ENCODE data around the gene IKZF2. TPM values are rescaled to one million over a fixed set of nuclear protein-coding genes. Genes with fewer than 3 reads are reported as not detected.

Gene IKZF2
- total and polyA plus RNA-seq, 9 of the 15 experiments (the other 6 are each of a cell fraction or from before 2014, with no cell fraction given), result 0.04 to 0.54 (median 0.22) TPM

DNA sequence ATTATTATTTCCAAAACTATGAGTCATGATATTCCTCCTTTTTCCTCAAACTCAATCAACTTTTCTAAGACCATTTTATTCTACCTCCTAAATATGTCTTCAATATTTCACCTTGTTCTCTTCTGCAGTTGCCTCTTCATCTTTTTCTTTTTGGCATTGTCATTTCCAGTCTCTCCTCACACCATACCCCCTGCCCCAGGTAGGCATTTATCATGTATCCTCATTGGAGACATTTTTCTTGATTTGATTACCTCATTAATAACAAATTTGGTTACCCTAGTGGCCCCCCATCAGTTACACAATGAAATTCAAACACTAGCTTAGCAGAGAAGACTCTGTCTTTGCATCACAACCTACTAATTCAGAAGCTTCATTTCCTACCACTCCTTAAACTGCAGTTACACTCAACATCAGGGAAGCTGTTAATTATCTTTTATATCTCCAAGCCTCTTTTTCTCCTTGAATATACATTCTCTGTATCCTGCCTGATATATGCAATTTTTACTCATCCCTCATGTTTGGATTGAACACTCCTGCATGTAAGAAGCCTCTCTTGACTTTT lies 133.0 kb downstream of the IKZF2 start (continued):
- TF ChIP-seq SNAPC5 (CRISPR knock-in tag; IDR thresholded peaks at IDR 0.05), result no peak
- TF ChIP-seq TRIM24 (IDR thresholded peaks at IDR 0.05), result no peak
- TF ChIP-seq CC2D1A (IDR thresholded peaks at IDR 0.05), result no peak
- TF ChIP-seq GTF2F1 (IDR thresholded peaks at IDR 0.05; ENCODE audit: low read depth, low read length), result no peak
- no peak for TF ChIP-seq MTA1 (IDR thresholded peaks at IDR 0.05; ENCODE audit: borderline replicate concordance)

GRCh38 chr2:213017404-213017803 lies 134.0 kb downstream of the IKZF2 start:
- DNase-seq (ENCODE audit: extremely low read depth in 1 of 4, low spot score in 3 of 4) (no peak), FAIRE-seq (no peak), ATAC-seq (no peak)
- ChIA-PET CTCF (ENCODE audit: low intra/inter-chr PET ratio) (no interaction called here), POLR2A (no interaction called here)
- Histone ChIP-seq H3K4me2 (ENCODE audit: insufficient read depth, low read length) (no peak overlapping the region), H3K9me3 (replicated peaks; ENCODE audit: control insufficient read depth, insufficient read depth, low read depth, low read length) (no peaks in the 10 kb centered on the region), H3K79me2 (ENCODE audit: control insufficient read depth, insufficient read depth, low read length) (no peaks in the 10 kb centered on the region), H3K9ac (ENCODE audit: insufficient read depth in 1 of 2, low read depth in 2 of 2, low read length in 2 of 2) (no peak overlapping the region), H3K27ac (ENCODE audit: extremely low read depth, low read depth, low read length) (no peak overlapping the region), H3K4me3 (no peak overlapping the region), H3K4me1 (replicated peaks in 1 of 2; ENCODE audit: control insufficient read depth in 2 of 2, insufficient read depth in 2 of 2, low read length in 2 of 2) (no peaks in the 10 kb centered on the region), H2AFZ (ENCODE audit: low read depth, low read length) (no peak overlapping the region), H3K27me3 (ENCODE audit: control insufficient read depth in 2 of 2, insufficient read depth in 2 of 2, low read length in 2 of 2) (no peaks in the 10 kb centered on the region), H3K9me1 (ENCODE audit: control insufficient read depth, insufficient read depth, low read length) (no peaks in the 10 kb centered on the region), H3K36me3 (ENCODE audit: control insufficient read depth, insufficient read depth, low read length) (no peaks in the 10 kb centered on the region), H4K20me1 (replicated peaks; ENCODE audit: control insufficient read depth, insufficient read depth, low read length) (no peaks in the 10 kb centered on the region)
- no TSS peak for BruUV-seq (replicated peaks)
- TF ChIP-seq TCF7L2 (IDR thresholded peaks at IDR 0.05; ENCODE audit: low read depth, low read length), result no peak
- intact Hi-C loops (cut with micrococcal nuclease) (no loop called here), in situ Hi-C loops (cut with MboI) (no loop called here)
- WGBS (ENCODE audit: insufficient coverage, low coverage, missing lambda C conversion rate), result 0% methylated on average over 1 of the region's 1 CpG
